GM21526 (cell line): ENCODE results near the gene LRRC30.

Experiments used
- ATAC-seq: cut with Tn5 transposase; IDR thresholded peaks from one replicate; pipeline ENCODE4 v1.9.1; 2021; ENCODE audit warnings: moderate library complexity; ENCODE audit not compliant: unreplicated experiment, low FRiP score

LRRC30 gene

GRCh38 chr18:7236933-7237332 lies 6.0 kb downstream of the LRRC30 start:
- no peak for ATAC-seq

DNA sequence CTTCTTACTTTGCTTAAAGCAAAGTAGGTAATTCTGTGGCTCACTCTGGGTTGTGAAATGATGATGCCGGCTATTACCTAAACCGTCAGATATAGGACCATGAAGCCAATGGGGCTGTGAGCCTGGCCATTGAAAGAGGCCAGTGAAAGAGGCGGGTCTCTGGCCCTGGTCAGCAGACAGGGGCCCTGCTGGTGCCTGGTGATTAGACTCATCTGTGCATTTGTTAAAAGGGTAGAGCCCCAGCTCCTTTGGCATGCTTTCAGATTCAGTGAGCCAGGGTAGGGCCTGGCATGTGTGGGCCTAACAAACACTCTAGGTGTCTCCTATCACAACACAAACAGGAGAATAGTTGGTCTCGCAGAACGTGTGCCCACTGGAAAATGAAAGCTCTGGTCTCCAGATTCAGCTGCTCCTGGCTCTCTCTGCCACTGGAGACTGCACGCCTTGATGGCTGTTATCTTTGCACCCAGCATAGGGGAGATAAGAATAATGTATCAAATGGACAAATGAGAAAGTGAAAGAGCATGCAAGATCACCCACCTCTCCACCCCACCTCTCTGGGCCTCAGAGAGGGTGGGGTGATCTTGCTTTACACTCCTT lies 6.9 kb downstream of the LRRC30 start:
- ATAC-seq: no peak

DNA sequence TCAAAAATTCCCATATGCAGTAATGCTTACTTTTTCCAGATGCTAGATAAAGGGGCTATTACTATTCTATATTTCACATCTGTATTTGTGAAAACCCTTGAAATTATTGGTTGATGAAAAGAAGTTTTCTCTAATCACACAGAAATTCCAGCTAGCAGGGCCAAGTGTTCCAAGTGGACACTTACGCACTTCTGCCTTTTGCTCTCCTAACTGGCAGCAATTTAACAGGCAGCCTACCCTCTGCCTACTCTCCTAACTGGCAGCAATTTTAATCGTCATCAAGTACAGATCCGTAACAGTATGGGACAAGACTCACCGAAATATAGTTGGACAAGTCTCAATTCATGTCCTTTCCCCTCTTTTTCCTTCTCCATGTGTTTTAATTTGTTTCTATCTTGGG lies 12.0 kb downstream of the LRRC30 start:
- ATAC-seq: no peak

DNA sequence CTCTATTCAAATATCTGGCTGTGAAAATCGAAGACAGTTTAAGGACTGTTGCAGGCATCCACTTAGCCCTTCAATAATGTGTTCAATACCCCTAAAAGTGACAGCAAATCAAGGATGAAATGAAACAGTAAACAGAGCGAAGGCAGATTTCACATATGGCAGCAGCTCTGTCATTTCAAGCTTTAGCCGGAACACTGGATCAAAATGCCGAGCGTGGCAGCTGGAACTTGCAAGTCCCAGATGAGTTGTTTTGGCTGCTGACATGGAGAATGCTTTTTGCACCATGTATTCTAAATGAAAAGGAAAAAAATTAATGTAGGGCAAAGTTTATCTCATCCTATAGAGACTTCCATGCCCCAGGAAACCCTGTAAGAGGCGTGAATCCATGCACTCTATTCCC lies 18.0 kb downstream of the LRRC30 start:
- ATAC-seq: no peak

- no peak for ATAC-seq
Measured at GRCh38 chr18:7254163-7254562, 23.3 kb downstream of the LRRC30 start.

- no peak for ATAC-seq
Measured at GRCh38 chr18:7255054-7255453, 24.2 kb downstream of the LRRC30 start.

- ATAC-seq: no peak
Measured at GRCh38 chr18:7255643-7256042, 24.8 kb downstream of the LRRC30 start.

GRCh38 chr18:7256618-7257425 lies 25.9 kb downstream of the LRRC30 start:
- no peak for ATAC-seq

- no peak for ATAC-seq
Measured at GRCh38 chr18:7257426-7257740, 26.5 kb downstream of the LRRC30 start.

DNA sequence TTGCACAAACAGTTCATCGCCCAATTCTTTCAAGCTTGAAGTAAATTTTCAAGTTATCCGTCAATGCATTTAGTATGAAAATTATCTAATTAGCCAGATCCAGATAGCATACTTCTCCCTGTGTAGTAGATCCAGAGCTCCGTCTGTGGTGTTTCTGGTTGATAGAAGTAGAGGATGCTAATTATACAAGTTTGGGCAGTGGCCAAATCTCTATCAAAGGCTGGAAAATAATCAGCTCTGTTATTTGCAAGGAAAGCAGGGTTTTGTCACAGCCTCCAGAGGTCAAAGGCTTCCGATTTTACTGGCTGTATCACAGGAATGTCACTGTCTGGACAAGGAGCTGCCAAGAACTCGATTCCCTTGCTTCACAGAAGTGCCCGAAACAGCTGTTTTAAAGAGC lies 28.6 kb downstream of the LRRC30 start:
- ATAC-seq: no peak

DNA sequence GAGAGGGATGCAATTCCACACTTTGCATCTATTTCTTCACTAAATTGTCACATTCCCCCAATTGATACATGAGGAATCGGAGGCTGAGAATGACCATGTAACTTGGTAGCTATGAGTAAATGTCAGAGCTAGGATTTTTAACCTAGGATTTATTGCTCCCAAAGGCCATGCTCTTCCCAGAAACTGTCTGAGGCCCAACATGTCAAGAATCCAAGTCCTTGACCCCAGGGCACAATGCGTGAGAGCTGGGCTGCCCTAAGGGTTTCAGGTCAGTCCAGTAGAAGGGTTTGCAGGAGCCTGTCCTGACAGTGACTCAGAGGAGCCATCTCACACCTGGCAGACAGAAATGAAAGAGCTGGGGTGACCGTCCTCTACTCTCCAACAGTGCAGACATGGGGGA lies 30.3 kb downstream of the LRRC30 start:
- ATAC-seq: no peak

DNA sequence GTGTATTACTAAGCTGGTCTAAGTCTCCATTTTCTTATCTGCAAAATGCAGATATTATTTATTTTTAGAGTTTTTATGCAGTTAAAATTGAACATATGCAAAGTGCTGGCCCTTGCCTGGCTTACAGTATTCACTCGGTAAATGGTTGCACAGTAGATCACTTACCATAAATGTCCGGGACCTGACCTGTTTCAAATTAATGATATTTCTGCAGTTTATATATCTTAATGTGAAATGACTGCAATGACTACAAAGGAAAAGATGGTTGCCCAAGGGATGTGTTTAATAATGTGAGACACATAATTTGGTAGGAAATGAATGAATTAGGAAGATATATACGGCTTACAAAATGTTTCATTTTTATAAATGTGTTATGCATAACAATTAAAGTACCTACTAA lies 37.1 kb downstream of the LRRC30 start:
- no peak for ATAC-seq

- ATAC-seq: no peak
Measured at GRCh38 chr18:7269942-7270341, 39.1 kb downstream of the LRRC30 start.

GRCh38 chr18:7272311-7273049 lies 41.6 kb downstream of the LRRC30 start:
- no peak for ATAC-seq

DNA sequence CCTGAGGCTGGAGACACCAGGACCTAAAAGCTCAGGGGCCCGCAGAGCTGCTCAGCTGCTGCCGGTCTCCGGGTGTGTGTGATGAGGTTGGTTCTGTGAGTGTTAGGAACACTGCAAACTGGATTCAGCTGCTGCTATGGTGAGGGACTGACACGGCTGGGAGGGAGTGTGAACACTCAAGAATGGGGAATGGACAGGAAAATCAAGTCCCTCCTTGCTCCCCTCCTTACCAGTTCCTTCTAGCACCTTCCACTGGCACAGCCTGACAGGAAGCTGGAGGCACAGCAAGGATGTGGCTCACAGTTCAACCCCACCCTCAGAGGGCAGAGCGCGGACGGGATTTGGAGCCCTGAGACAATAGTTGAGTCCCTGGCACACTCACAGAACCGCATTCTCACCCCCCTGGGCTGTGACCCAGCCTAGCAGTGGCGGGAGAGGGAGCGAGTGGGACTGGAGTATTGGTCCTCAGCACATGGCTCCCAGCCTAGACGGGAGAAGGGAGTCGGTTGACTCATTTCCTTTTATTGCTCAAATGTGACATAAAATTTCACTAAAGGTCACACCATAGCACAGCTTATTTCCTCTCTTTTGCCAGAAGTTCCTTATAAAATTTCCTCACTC lies 42.5 kb downstream of the LRRC30 start:
- no peak for ATAC-seq

DNA sequence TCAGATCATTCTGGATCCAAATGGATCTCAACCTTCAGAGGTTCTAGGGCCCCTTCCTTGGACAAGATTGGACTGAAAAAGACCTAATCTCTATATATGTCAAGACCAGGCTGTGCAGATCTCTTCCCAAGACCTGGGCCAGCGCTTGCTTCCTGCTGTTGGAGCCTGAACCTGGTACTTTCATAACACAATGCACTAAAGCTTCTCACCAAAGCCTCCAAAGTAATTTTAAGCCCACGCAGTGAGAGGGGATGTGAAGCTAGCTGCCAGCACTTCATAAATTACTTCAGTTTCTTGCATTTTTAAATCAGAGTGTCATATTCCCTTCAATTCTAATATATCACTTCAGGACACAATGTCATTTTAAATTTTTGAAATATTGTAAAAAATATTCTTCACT lies 50.7 kb downstream of the LRRC30 start:
- no peak for ATAC-seq
